CD14-positive monocyte (primary cell): ENCODE results near the gene NUP153. TPM values are rescaled to one million over a fixed set of nuclear protein-coding genes. Genes with fewer than 3 reads are reported as not detected.
"Not testable (repeated sequence)": the region's sequence is repeated elsewhere in the genome, so short reads cannot be mapped to it uniquely, and the experiment has no call there.

Source experiments
- DNase-seq, 3 donors: peaks; one replicate each; pipeline ENCODE4 v3.0.0-alpha.2; 2011 to 2022
- H2AFZ ChIP-seq: 2 replicates; pipeline ENCODE4 v1.6.0; 2012; ENCODE audit warnings: mild to moderate bottlenecking, low read depth, low read length, inconsistent platforms; ENCODE audit not compliant: insufficient read depth, poor library complexity, severe bottlenecking
- H3K27ac ChIP-seq, 2 donors: 1 replicate in 1 of 2; 2 replicates in 1 of 2; pipeline ENCODE4 v1.5.1; 2012 to 2013; ENCODE audit warnings: low read length in 2 of 2, control low read depth in 1 of 2, inconsistent platforms in 1 of 2, low read depth in 1 of 2, mild to moderate bottlenecking in 1 of 2
- H3K27me3 ChIP-seq, 2 donors: one replicate each; pipeline versions ENCODE4 v1.6.0 to v1.6.1; 2011 to 2013; ENCODE audit warnings: low read length in 2 of 2; ENCODE audit not compliant: control insufficient read depth in 2 of 2, insufficient read depth in 2 of 2
- H3K36me3 ChIP-seq, 2 donors: replicated peaks in 1 of 2; 1 replicate in 1 of 2; 2 replicates in 1 of 2; pipeline versions ENCODE4 v1.5.1 to v1.6.1; 2012 to 2013; ENCODE audit warnings: low read length in 2 of 2, control low read depth in 1 of 2, inconsistent platforms in 1 of 2, mild to moderate bottlenecking in 1 of 2; ENCODE audit not compliant: insufficient read depth in 2 of 2, control insufficient read depth in 1 of 2
- H3K4me1 ChIP-seq, 2 donors: 1 replicate in 1 of 2; 2 replicates in 1 of 2; pipeline versions ENCODE4 v1.5.1 to v1.6.1; 2012 to 2013; ENCODE audit warnings: low read length in 2 of 2, control low read depth in 1 of 2, inconsistent platforms in 1 of 2, mild to moderate bottlenecking in 1 of 2, moderate library complexity in 1 of 2; ENCODE audit not compliant: insufficient read depth in 2 of 2, control insufficient read depth in 1 of 2
- H3K4me2 ChIP-seq: replicated peaks from 2 replicates; pipeline ENCODE3; 2012; ENCODE audit warnings: low read length, moderate library complexity, mild to moderate bottlenecking; ENCODE audit not compliant: poor library complexity, severe bottlenecking; ENCODE audit errors: extremely low read depth
- H3K4me3 ChIP-seq, 3 experiments: fragments of 200-600 bp in 1 of 3; sonication (generic) in 1 of 3; replicated peaks in 1 of 3; 1 replicate in 2 of 3; 2 replicates in 1 of 3; pipeline ENCODE4 v1.5.1; 2011 to 2013; ENCODE audit warnings: low read length in 3 of 3, mild to moderate bottlenecking in 3 of 3, control low read depth in 2 of 3, low read depth in 2 of 3, inconsistent platforms in 1 of 3, moderate library complexity in 1 of 3
- H3K79me2 ChIP-seq: 2 replicates; pipeline ENCODE4 v1.6.0; 2012; ENCODE audit warnings: mild to moderate bottlenecking, control low read depth, inconsistent platforms, low read length, moderate library complexity; ENCODE audit not compliant: insufficient read depth
- H3K9ac ChIP-seq: 2 replicates; pipeline ENCODE4 v1.6.0; 2017; ENCODE audit warnings: low read length, mild to moderate bottlenecking; ENCODE audit not compliant: insufficient read depth, poor library complexity, severe bottlenecking
- H3K9me3 ChIP-seq, 2 donors: replicated peaks in 1 of 2; 1 replicate in 1 of 2; 2 replicates in 1 of 2; pipeline versions ENCODE4 v1.5.1 to v1.6.1; 2012 to 2013; ENCODE audit warnings: low read length in 2 of 2, control low read depth in 1 of 2; ENCODE audit not compliant: control insufficient read depth in 1 of 2, insufficient read depth in 1 of 2
- H4K20me1 ChIP-seq: 2 replicates; pipeline ENCODE4 v1.6.0; 2012; ENCODE audit warnings: mild to moderate bottlenecking, low read length, control low read depth, moderate library complexity; ENCODE audit not compliant: insufficient read depth
- H3K27ac Mint-ChIP-seq, 7 donors: one replicate each; pipeline ENCODE4 v1.8.0; 2020; ENCODE audit warnings: mild to moderate bottlenecking in 7 of 7, mixed read lengths in 7 of 7, moderate library complexity in 6 of 7, inconsistent platforms in 2 of 7
- H3K27me3 Mint-ChIP-seq, 3 donors: one replicate each; pipeline ENCODE4 v1.8.0; 2021 to 2022; ENCODE audit warnings: low read depth in 3 of 3, mild to moderate bottlenecking in 3 of 3, mixed read lengths in 3 of 3, moderate library complexity in 3 of 3, inconsistent platforms in 1 of 3
- H3K36me3 Mint-ChIP-seq, 2 donors: one replicate each; pipeline ENCODE4 v1.8.0; 2020; ENCODE audit warnings: mixed read lengths in 2 of 2, inconsistent platforms in 1 of 2, mild to moderate bottlenecking in 1 of 2
- H3K4me1 Mint-ChIP-seq: one replicate; pipeline ENCODE4 v1.8.0; 2020; ENCODE audit warnings: mild to moderate bottlenecking, mixed read lengths
- H3K4me3 Mint-ChIP-seq, 2 donors: one replicate each; pipeline ENCODE4 v1.8.0; 2020; ENCODE audit warnings: mild to moderate bottlenecking in 2 of 2, mixed read lengths in 2 of 2, moderate library complexity in 1 of 2
- H3K9me3 Mint-ChIP-seq, 7 donors: one replicate each; pipeline ENCODE4 v1.8.0; 2020 to 2022; ENCODE audit warnings: mixed read lengths in 7 of 7, mild to moderate bottlenecking in 6 of 7, moderate library complexity in 6 of 7, inconsistent platforms in 2 of 7
- WGBS: methylation state at CpG from one replicate; pipeline ENCODE4 v1.1.5; 2013; ENCODE audit warnings: missing lambda C conversion rate; ENCODE audit not compliant: insufficient coverage; 5-methylcytosine and 5-hydroxymethylcytosine counted together
- intact Hi-C, 2 donors: fragments of 100-400 bp; cut with micrococcal nuclease; formaldehyde crosslinking; loops; one replicate each; pipeline versions ENCODE4 v1.15.0 to v1.15.1; 2023
- polyA plus RNA-seq, 3 donors: library from polyadenylated mRNA; depleted of rRNA in 1 of 3; unstranded in 2 of 3; stranded (reverse) in 1 of 3; fragments of 300-500 nt in 2 of 3; fragments of >200 nt in 1 of 3; fragmentation: Illumina TruSeq in 2 of 3; gene quantifications; 1 replicate in 2 of 3; 2 replicates in 1 of 3; pipeline ENCODE4 v1.2.3, GENCODE V29; 2012 to 2021
- TF ChIP-seq, protein P1 (sequence below): fragments of 200-600 bp; IDR thresholded peaks from one replicate; pipeline ENCODE4 v1.8.0; 2022; ENCODE audit warnings: antibody characterized with exemption, mild to moderate bottlenecking

NUP153 gene
- polyA plus RNA-seq, 3 donors = 0.99 to 13.8 (median 2.3) TPM

DNA sequence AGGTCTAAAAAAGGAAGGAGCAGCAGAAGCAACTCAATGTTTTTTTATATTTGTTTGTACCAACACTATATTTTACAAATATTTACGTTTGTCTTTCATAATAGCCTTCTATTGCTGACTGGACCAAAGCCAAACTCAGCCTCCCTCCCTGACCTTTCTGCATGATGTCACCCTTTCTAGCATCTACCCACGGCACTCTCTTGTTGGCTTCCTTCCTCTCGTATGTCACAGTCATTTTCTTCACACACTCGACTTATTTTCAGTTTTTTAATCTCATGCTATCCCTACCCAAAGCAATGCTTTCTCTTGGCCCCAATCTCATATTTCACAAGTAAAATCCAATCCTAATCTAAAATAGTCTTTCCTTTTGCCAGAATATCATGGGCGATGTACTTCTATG is 122.9 kb downstream of the NUP153 start:
- Mint-ChIP-seq H3K36me3 (peaks cover 0 to 3% of the 10 kb centered on the region in 2 donors), H3K27ac (peak overlapping the region in 1 of 7 donors; percentile 36), H3K4me1 (peaks cover 17% of the 10 kb centered on the region), H3K27me3 (peaks cover 16 to 26% (median 18%) of the 10 kb centered on the region in 3 donors), H3K9me3 (peaks cover 2 to 10% (median 8%) of the 10 kb centered on the region in 7 donors), H3K4me3 (no peak overlapping the region)
- whole genome bisulfite sequencing = 42% methylated on average over 4 of the region's 5 CpGs
- TF ChIP-seq, protein P1, sequence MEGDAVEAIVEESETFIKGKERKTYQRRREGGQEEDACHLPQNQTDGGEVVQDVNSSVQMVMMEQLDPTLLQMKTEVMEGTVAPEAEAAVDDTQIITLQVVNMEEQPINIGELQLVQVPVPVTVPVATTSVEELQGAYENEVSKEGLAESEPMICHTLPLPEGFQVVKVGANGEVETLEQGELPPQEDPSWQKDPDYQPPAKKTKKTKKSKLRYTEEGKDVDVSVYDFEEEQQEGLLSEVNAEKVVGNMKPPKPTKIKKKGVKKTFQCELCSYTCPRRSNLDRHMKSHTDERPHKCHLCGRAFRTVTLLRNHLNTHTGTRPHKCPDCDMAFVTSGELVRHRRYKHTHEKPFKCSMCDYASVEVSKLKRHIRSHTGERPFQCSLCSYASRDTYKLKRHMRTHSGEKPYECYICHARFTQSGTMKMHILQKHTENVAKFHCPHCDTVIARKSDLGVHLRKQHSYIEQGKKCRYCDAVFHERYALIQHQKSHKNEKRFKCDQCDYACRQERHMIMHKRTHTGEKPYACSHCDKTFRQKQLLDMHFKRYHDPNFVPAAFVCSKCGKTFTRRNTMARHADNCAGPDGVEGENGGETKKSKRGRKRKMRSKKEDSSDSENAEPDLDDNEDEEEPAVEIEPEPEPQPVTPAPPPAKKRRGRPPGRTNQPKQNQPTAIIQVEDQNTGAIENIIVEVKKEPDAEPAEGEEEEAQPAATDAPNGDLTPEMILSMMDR = no peak
- Histone ChIP-seq H3K36me3 (no peaks in the 10 kb centered on the region), H3K9me3 (no peaks in the 10 kb centered on the region), H2AFZ (no peak overlapping the region), H3K4me2 (no peak overlapping the region), H4K20me1 (no peaks in the 10 kb centered on the region), H3K9ac (no peak overlapping the region), H3K4me3 (no peak overlapping the region), H3K79me2 (no peaks in the 10 kb centered on the region), H3K4me1 (peaks cover 7 to 13% of the 10 kb centered on the region in 2 donors), H3K27ac (no peak overlapping the region), H3K27me3 (peaks cover 0 to 5% of the 10 kb centered on the region in 2 donors)
- intact Hi-C loops = no loop called here
- DNase-seq = no peak

- peak overlapping the region in 1 of 2 donors; percentile 89 for H3K4me3 Mint-ChIP-seq
- H2AFZ ChIP-seq, H3K4me3 ChIP-seq, DNase-seq, H3K27ac Mint-ChIP-seq, H3K4me1 ChIP-seq, H4K20me1 ChIP-seq, H3K79me2 ChIP-seq, H3K36me3 Mint-ChIP-seq, H3K27me3 ChIP-seq, H3K9me3 ChIP-seq, H3K4me2 ChIP-seq, H3K27ac ChIP-seq, intact Hi-C loops, H3K9ac ChIP-seq, H3K36me3 ChIP-seq: not testable (repeated sequence)
- peaks cover 18 to 26% (median 18%) of the 10 kb centered on the region in 3 donors for H3K27me3 Mint-ChIP-seq
- H3K4me1 Mint-ChIP-seq = peaks cover 18% of the 10 kb centered on the region
- WGBS = 95% methylated on average over 3 of the region's 7 CpGs
- peaks cover 8 to 21% (median 18%) of the 10 kb centered on the region in 7 donors for H3K9me3 Mint-ChIP-seq
These were observed 125.4 kb downstream of the NUP153 start for GRCh38 chr6:17581282-17581681.
